ENCODE results near the gene SCCPDH. TPM values are rescaled to one million over a fixed set of nuclear protein-coding genes. Genes with fewer than 3 reads are reported as not detected.

SCCPDH gene
- total and polyA plus RNA-seq, 10 donors: 6.8 to 15.8 (median 13.0) TPM

GRCh38 chr1:246800356-246800755, 76.1 kb downstream of the SCCPDH start:
- Histone ChIP-seq H3K4me1 (no peaks in the 10 kb centered on the region), H3K4me3 (no peak overlapping the region), H3K27me3 (replicated peaks in 1 of 7) (peaks cover 0 to 4% (median 0%) of the 10 kb centered on the region in 7 donors), H3K27ac (no peak overlapping the region), H3K9me3 (peaks cover 0 to 6% (median 0%) of the 10 kb centered on the region in 8 donors), H3K36me3 (no peaks in the 10 kb centered on the region)
- 70 to 85% (median 74%) methylated on average over 3 of the region's 3 CpGs for WGBS, 5 donors
- DNase-seq: no peak
- TF ChIP-seq POLR2A (IDR thresholded peaks at IDR 0.05): no peak
- TF ChIP-seq CTCF (IDR thresholded peaks at IDR 0.05 in 8 of 11, conservative IDR thresholded peaks at IDR 0.05 in 3 of 11): no peak
- no peak for TF ChIP-seq POLR2AphosphoS5 (IDR thresholded peaks at IDR 0.05)
- intact Hi-C loops (cut with DNase I; ENCODE audit: low total_unique reads): no loop called here

- peaks cover 0 to 4% (median 0%) of the 10 kb centered on the region in 7 donors for H3K27me3 ChIP-seq (replicated peaks in 1 of 7)
- intact Hi-C loops (cut with DNase I; ENCODE audit: low total_unique reads): no loop called here
- H3K36me3 ChIP-seq: no peaks in the 10 kb centered on the region
- TF ChIP-seq POLR2A (IDR thresholded peaks at IDR 0.05) (no peak), POLR2AphosphoS5 (IDR thresholded peaks at IDR 0.05) (no peak), CTCF (IDR thresholded peaks at IDR 0.05 in 8 of 11, conservative IDR thresholded peaks at IDR 0.05 in 3 of 11) (no peak)
- peaks cover 0 to 6% (median 0%) of the 10 kb centered on the region in 8 donors for H3K9me3 ChIP-seq
- no peak overlapping the region for H3K27ac ChIP-seq
- H3K4me1 ChIP-seq: no peaks in the 10 kb centered on the region
- DNase-seq: no peak
- H3K4me3 ChIP-seq: no peak overlapping the region
- 89 to 94% (median 91%) methylated on average over 10 of the region's 10 CpGs for WGBS, 5 donors
Observed at GRCh38 chr1:246800756-246801155, 76.5 kb downstream of the SCCPDH start.

- no peak overlapping the region for H3K4me3 ChIP-seq
- H3K36me3 ChIP-seq: no peaks in the 10 kb centered on the region
- peaks cover 0 to 4% (median 0%) of the 10 kb centered on the region in 7 donors for H3K27me3 ChIP-seq (replicated peaks in 1 of 7)
- no peaks in the 10 kb centered on the region for H3K4me1 ChIP-seq
- intact Hi-C loops (cut with DNase I; ENCODE audit: low total_unique reads): no loop called here
- WGBS, 5 donors: 79 to 91% (median 88%) methylated on average over 11 of the region's 11 CpGs
- H3K9me3 ChIP-seq: peaks cover 0 to 6% (median 0%) of the 10 kb centered on the region in 8 donors
- TF ChIP-seq POLR2A (IDR thresholded peaks at IDR 0.05) (no peak), CTCF (IDR thresholded peaks at IDR 0.05 in 8 of 11, conservative IDR thresholded peaks at IDR 0.05 in 3 of 11) (no peak), POLR2AphosphoS5 (IDR thresholded peaks at IDR 0.05) (no peak)
- H3K27ac ChIP-seq: no peak overlapping the region
- DNase-seq: no peak
Observed at GRCh38 chr1:246801241-246802020, 77.2 kb downstream of the SCCPDH start.

GRCh38 chr1:246803373-246803772, 79.2 kb downstream of the SCCPDH start:
- H3K9me3 ChIP-seq: peaks cover 0 to 6% (median 0%) of the 10 kb centered on the region in 8 donors
- TF ChIP-seq POLR2AphosphoS5 (IDR thresholded peaks at IDR 0.05): no peak
- no peak for TF ChIP-seq CTCF (IDR thresholded peaks at IDR 0.05 in 8 of 11, conservative IDR thresholded peaks at IDR 0.05 in 3 of 11)
- no peak for TF ChIP-seq POLR2A (IDR thresholded peaks at IDR 0.05)
- no peaks in the 10 kb centered on the region for H3K36me3 ChIP-seq
- no peaks in the 10 kb centered on the region for H3K27me3 ChIP-seq (replicated peaks in 1 of 7)
- WGBS, 5 donors: 93 to 96% (median 95%) methylated on average over 6 of the region's 6 CpGs
- intact Hi-C loops (cut with DNase I; ENCODE audit: low total_unique reads): no loop called here
- no peak overlapping the region for H3K27ac ChIP-seq
- peak; percentile 18 for DNase-seq
- H3K4me3 ChIP-seq: no peak overlapping the region
- H3K4me1 ChIP-seq: no peaks in the 10 kb centered on the region
